MM.1S (cell line): ENCODE measurements around the gene TBC1D8.

Source experiments
- CTCF ChIP-seq: fragments of 300-600 bp; sonication (generic); IDR thresholded peaks from 2 replicates; pipeline ENCODE4 v1.5.1; 2016; ENCODE audit warnings: antibody characterized with exemption, low read length, mixed read lengths
- EZH2 ChIP-seq: fragments of 300-600 bp; sonication (generic); optimal IDR thresholded peaks from 2 replicates; pipeline ENCODE3; 2017; ENCODE audit warnings: low read depth, mild to moderate bottlenecking, antibody characterized with exemption, low read length, mixed read lengths

- TF ChIP-seq CTCF (no peak), EZH2 (no peak)
Measured at GRCh38 chr2:100967716-100968115, 183.5 kb downstream of the TBC1D8 start.
